Neural progenitor cell (in vitro differentiated cells): ENCODE results near the gene TIPRL. TPM values are rescaled to one million over a fixed set of nuclear protein-coding genes. Genes with fewer than 3 reads are reported as not detected.
A peak's percentile ranks its signal among the peaks of the same experiment; 100 is the strongest.

Source experiments
- DNase-seq: peaks from one replicate; pipeline ENCODE4 v3.0.0-alpha.2; 2016; ENCODE audit warnings: low spot score
- H2AFZ ChIP-seq: fragments of 200-600 bp; sonication (generic); replicated peaks from 2 replicates; pipeline ENCODE4 v1.6.1; 2016; ENCODE audit warnings: antibody characterized with exemption
- H3F3A ChIP-seq: fragments of 200-600 bp; sonication (generic); 2 replicates; pipeline ENCODE4 v1.6.1; 2016; ENCODE audit warnings: antibody characterized with exemption, low read depth
- H3K27ac ChIP-seq: fragments of 200-600 bp; sonication (generic); 2 replicates; pipeline ENCODE4 v1.5.1; 2016; ENCODE audit warnings: mild to moderate bottlenecking
- H3K27me3 ChIP-seq: fragments of 200-600 bp; sonication (generic); 2 replicates; pipeline ENCODE4 v1.6.1; 2016; ENCODE audit warnings: mild to moderate bottlenecking, moderate library complexity
- H3K36me3 ChIP-seq: fragments of 200-600 bp; sonication (generic); 2 replicates; pipeline ENCODE4 v1.5.1; 2016
- H3K4me1 ChIP-seq: fragments of 200-600 bp; sonication (generic); 2 replicates; pipeline ENCODE4 v1.6.1; 2016; ENCODE audit warnings: mixed run types
- H3K4me2 ChIP-seq: fragments of 200-600 bp; sonication (generic); 2 replicates; pipeline ENCODE4 v1.6.1; 2016
- H3K4me3 ChIP-seq: fragments of 200-600 bp; sonication (generic); 2 replicates; pipeline ENCODE4 v1.5.1; 2016
- H3K79me2 ChIP-seq: fragments of 200-600 bp; sonication (generic); 2 replicates; pipeline ENCODE4 v1.6.1; 2016; ENCODE audit warnings: low read depth
- H3K9ac ChIP-seq: fragments of 200-600 bp; sonication (generic); 2 replicates; pipeline ENCODE4 v1.6.1; 2016
- H3K9me3 ChIP-seq: fragments of 200-600 bp; sonication (generic); 2 replicates; pipeline ENCODE4 v1.5.1; 2016; ENCODE audit warnings: low read depth
- H4K20me1 ChIP-seq: fragments of 200-600 bp; sonication (generic); 2 replicates; pipeline ENCODE4 v1.6.1; 2016; ENCODE audit warnings: low read depth
- H3K27ac Mint-ChIP-seq: 3 replicates; pipeline ENCODE4 v1.8.0; 2021; ENCODE audit warnings: mixed read lengths
- H3K27me3 Mint-ChIP-seq: 2 replicates; pipeline ENCODE4 v1.8.0; 2022; ENCODE audit warnings: low read depth, mild to moderate bottlenecking, inconsistent platforms, moderate library complexity, mixed read lengths; ENCODE audit not compliant: insufficient read depth
- H3K36me3 Mint-ChIP-seq: 3 replicates; pipeline ENCODE4 v1.8.0; 2021; ENCODE audit warnings: mixed read lengths
- H3K4me1 Mint-ChIP-seq: 3 replicates; pipeline ENCODE4 v1.8.0; 2021; ENCODE audit warnings: mixed read lengths
- H3K4me3 Mint-ChIP-seq: 3 replicates; pipeline ENCODE4 v1.8.0; 2021; ENCODE audit warnings: mild to moderate bottlenecking, moderate library complexity, mixed read lengths
- H3K9me3 Mint-ChIP-seq: 3 replicates; pipeline ENCODE4 v1.8.0; 2020; ENCODE audit warnings: mixed read lengths
- EZH2 ChIP-seq: fragments of 200-600 bp; sonication (generic); IDR thresholded peaks from 2 replicates; pipeline ENCODE4 v1.6.1; 2017; ENCODE audit warnings: antibody characterized with exemption, mild to moderate bottlenecking, moderate library complexity
- EZH2phosphoT487 ChIP-seq: fragments of 200-600 bp; sonication (generic); IDR thresholded peaks from 2 replicates; pipeline ENCODE4 v1.6.1; 2017; ENCODE audit warnings: antibody characterized with exemption
- total RNA-seq: library from RNA; depleted of rRNA; stranded (reverse); fragments of >200 nt; gene quantifications from 2 replicates; pipeline ENCODE4 v1.2.3, GENCODE V29; 2015; ENCODE audit warnings: low replicate concordance
- TF ChIP-seq, protein P1 (sequence below): fragments of 200-600 bp; sonication (generic); IDR thresholded peaks from 2 replicates; pipeline ENCODE4 v1.5.1; 2017; ENCODE audit warnings: antibody characterized with exemption, mild to moderate bottlenecking

The TIPRL gene
- total RNA-seq, 1 donor from 2014 or later: 52.9 TPM

DNA sequence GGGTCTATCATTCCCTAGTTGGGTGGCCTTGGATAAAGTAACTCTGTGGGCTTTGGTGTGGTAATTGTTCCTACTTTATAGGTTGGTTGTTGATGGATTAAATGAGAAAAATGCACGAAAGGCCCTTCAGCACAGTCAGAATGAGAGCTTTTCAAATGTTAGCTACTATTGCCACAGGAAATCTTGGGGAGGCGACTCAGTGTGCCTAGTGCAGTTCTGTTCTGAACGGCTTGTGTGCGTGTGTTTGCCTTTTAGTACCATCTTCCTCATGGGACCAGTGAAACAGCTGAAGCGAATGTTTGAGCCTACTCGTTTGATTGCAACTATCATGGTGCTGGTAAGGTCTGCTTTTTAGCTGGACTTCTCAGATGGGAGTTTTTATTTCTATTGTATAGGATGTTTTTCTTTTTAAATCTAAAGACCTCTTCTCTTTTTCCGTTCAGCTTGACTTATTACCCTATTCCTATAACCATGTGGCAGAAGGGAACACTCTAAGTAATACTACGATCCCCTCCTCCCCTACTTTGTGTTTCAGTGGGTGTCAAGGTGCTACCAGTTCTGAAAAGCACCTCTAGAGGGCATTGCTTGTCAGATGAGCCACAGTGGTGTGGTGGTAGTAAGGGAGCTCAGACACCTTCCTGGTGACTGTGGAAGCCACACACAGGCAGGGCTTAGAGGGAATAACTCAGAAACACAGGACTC lies 56.2 kb downstream of the TIPRL start:
- Mint-ChIP-seq H3K27me3 (no peaks in the 10 kb centered on the region), H3K36me3 (peaks cover 30% of the 10 kb centered on the region), H3K9me3 (no peaks in the 10 kb centered on the region), H3K4me1 (no peaks in the 10 kb centered on the region), H3K4me3 (no peak overlapping the region), H3K27ac (no peak overlapping the region)
- Histone ChIP-seq H3K79me2 (peaks cover 3% of the 10 kb centered on the region), H2AFZ (no peak overlapping the region), H3K9me3 (no peaks in the 10 kb centered on the region), H4K20me1 (peaks cover 3% of the 10 kb centered on the region), H3K4me1 (no peaks in the 10 kb centered on the region), H3K9ac (no peak overlapping the region), H3K4me3 (no peak overlapping the region), H3K27ac (no peak overlapping the region), H3K4me2 (no peak overlapping the region), H3F3A (no peaks in the 10 kb centered on the region), H3K36me3 (no peaks in the 10 kb centered on the region), H3K27me3 (no peaks in the 10 kb centered on the region)
- TF ChIP-seq, protein P1, sequence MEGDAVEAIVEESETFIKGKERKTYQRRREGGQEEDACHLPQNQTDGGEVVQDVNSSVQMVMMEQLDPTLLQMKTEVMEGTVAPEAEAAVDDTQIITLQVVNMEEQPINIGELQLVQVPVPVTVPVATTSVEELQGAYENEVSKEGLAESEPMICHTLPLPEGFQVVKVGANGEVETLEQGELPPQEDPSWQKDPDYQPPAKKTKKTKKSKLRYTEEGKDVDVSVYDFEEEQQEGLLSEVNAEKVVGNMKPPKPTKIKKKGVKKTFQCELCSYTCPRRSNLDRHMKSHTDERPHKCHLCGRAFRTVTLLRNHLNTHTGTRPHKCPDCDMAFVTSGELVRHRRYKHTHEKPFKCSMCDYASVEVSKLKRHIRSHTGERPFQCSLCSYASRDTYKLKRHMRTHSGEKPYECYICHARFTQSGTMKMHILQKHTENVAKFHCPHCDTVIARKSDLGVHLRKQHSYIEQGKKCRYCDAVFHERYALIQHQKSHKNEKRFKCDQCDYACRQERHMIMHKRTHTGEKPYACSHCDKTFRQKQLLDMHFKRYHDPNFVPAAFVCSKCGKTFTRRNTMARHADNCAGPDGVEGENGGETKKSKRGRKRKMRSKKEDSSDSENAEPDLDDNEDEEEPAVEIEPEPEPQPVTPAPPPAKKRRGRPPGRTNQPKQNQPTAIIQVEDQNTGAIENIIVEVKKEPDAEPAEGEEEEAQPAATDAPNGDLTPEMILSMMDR: peak; percentile 73
- TF ChIP-seq EZH2 (no peak), EZH2phosphoT487 (no peak)
- DNase-seq: peak; percentile 59

DNA sequence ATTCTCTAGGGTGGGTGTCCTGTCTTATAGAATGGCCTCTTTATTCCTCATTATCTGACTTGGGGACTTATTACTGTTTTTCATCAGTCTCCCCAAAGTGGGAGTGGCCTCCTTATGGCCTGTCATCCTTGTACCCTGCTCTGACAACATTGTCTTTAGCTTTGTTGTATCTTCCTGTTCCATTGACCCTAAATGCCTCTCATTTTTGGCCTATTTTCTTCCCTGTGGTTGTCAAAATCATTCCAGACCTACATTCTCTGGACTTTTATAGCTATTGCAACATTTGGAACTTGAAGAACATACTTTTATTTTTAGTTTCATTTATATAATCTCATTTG lies 56.8 kb downstream of the TIPRL start:
- Histone ChIP-seq H3K27ac (no peak overlapping the region), H3K4me3 (no peak overlapping the region), H3K79me2 (no peaks in the 10 kb centered on the region), H3K4me1 (no peaks in the 10 kb centered on the region), H3F3A (no peaks in the 10 kb centered on the region), H3K9me3 (no peaks in the 10 kb centered on the region), H4K20me1 (peaks cover 3% of the 10 kb centered on the region), H3K4me2 (no peak overlapping the region), H3K27me3 (no peaks in the 10 kb centered on the region), H3K36me3 (no peaks in the 10 kb centered on the region), H3K9ac (no peak overlapping the region), H2AFZ (no peak overlapping the region)
- no peak overlapping the region for H3K27ac Mint-ChIP-seq
- no peak for DNase-seq
- TF ChIP-seq, protein P1: no peak
- TF ChIP-seq EZH2 (no peak), EZH2phosphoT487 (no peak)
- no peaks in the 10 kb centered on the region for H3K27me3 Mint-ChIP-seq
- H3K36me3 Mint-ChIP-seq: peaks cover 35% of the 10 kb centered on the region
- no peak overlapping the region for H3K4me3 Mint-ChIP-seq
- no peaks in the 10 kb centered on the region for H3K4me1 Mint-ChIP-seq
- H3K9me3 Mint-ChIP-seq: no peaks in the 10 kb centered on the region

DNA sequence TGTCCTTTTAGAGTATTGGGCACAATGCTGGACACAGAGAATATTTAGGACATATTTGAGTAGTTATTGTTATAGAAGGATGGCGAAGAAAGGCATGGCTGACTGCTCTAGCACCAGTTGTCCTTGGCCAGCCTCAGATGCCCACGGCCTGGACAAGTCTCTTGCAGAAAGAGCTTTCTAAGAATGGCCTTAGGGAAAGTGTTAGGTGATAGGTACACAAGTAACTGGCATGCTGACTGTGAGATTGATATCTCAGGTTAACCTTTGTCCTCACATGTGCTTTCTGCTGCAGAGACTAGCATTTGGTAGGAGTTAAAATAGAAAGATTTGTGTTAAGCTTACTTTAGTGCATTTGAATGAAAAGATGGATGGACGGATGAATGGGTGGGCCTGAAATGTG lies 57.2 kb downstream of the TIPRL start:
- peaks cover 36% of the 10 kb centered on the region for H3K36me3 Mint-ChIP-seq
- Histone ChIP-seq H3K9me3 (no peaks in the 10 kb centered on the region), H3K79me2 (no peaks in the 10 kb centered on the region), H4K20me1 (peaks cover 3% of the 10 kb centered on the region), H3K4me3 (no peak overlapping the region), H3K36me3 (no peaks in the 10 kb centered on the region), H3K4me2 (no peak overlapping the region), H3K27me3 (no peaks in the 10 kb centered on the region), H3F3A (no peaks in the 10 kb centered on the region), H2AFZ (no peak overlapping the region), H3K9ac (no peak overlapping the region), H3K27ac (no peak overlapping the region), H3K4me1 (no peaks in the 10 kb centered on the region)
- no peaks in the 10 kb centered on the region for H3K4me1 Mint-ChIP-seq
- H3K27ac Mint-ChIP-seq: no peak overlapping the region
- TF ChIP-seq EZH2: no peak
- no peak for TF ChIP-seq EZH2phosphoT487
- TF ChIP-seq, protein P1: no peak
- H3K9me3 Mint-ChIP-seq: no peaks in the 10 kb centered on the region
- no peaks in the 10 kb centered on the region for H3K27me3 Mint-ChIP-seq
- no peak for DNase-seq
- H3K4me3 Mint-ChIP-seq: no peak overlapping the region
